Measurements from ENCODE around the gene ARFGAP1.

The ARFGAP1 gene

GRCh38 chr20:63319164-63320040 lies 46.8 kb downstream of the ARFGAP1 start:
- TF ChIP-seq CTCF (IDR thresholded peaks at IDR 0.05; ENCODE audit: borderline replicate concordance, insufficient read depth, low read depth, low read length), result no peak
- H3K4me3 ChIP-seq (ENCODE audit: low read depth, low read length), result no peak overlapping the region

GRCh38 chr20:63320041-63320511 lies 47.5 kb downstream of the ARFGAP1 start:
- H3K4me3 ChIP-seq (ENCODE audit: low read depth, low read length), result no peak overlapping the region
- no peak for TF ChIP-seq CTCF (IDR thresholded peaks at IDR 0.05; ENCODE audit: borderline replicate concordance, insufficient read depth, low read depth, low read length)

GRCh38 chr20:63320616-63321147 lies 48.1 kb downstream of the ARFGAP1 start:
- no peak overlapping the region for H3K4me3 ChIP-seq (ENCODE audit: low read depth, low read length)
- no peak for TF ChIP-seq CTCF (IDR thresholded peaks at IDR 0.05; ENCODE audit: borderline replicate concordance, insufficient read depth, low read depth, low read length)

DNA sequence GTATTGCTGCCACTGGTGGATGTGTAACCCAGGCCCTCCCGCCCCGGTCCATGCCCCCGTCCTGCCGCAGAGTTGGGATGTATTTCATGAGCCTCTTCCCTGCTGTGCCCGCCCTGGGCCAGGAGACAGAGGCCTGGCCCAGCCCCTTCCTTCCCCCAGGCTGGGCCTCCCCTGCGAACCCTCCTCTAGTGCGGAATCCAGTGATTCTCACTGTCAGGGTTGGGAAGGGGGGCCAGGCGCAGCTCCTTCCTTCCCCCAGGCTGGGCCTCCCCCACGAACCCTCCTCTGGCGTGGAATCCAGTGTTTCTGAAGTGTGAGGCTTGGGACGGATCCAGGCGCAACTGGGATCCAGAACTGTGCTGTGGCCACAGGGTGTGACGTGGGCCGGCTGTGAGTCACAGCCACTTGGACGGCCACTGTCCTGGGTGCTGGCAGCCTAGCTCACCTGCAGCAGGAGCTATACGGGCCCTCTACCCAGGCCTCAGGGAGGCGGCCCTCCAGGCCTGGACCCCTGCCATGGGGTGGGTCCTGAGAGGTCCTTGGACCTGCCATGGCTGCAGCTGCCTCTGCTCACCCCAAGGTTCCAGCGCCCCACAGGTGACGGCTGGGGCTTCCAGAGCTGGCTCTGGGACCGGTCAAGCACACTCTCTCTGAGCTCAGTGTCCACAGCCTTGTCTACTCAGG lies 48.7 kb downstream of the ARFGAP1 start:
- TF ChIP-seq CTCF (IDR thresholded peaks at IDR 0.05; ENCODE audit: borderline replicate concordance, insufficient read depth, low read depth, low read length), result no peak

GRCh38 chr20:63322146-63322932 lies 49.7 kb downstream of the ARFGAP1 start:
- H3K4me3 ChIP-seq (ENCODE audit: low read depth, low read length), result no peak overlapping the region
- TF ChIP-seq CTCF (IDR thresholded peaks at IDR 0.05; ENCODE audit: borderline replicate concordance, insufficient read depth, low read depth, low read length), result no peak

More for the DNA sequence above, 48.7 kb downstream of the ARFGAP1 start:
- no peak overlapping the region for H3K4me3 ChIP-seq (ENCODE audit: low read depth, low read length)

- TF ChIP-seq CTCF (IDR thresholded peaks at IDR 0.05; ENCODE audit: borderline replicate concordance, insufficient read depth, low read depth, low read length), result no peak
- no peak overlapping the region for H3K4me3 ChIP-seq (ENCODE audit: low read depth, low read length)
Observed at GRCh38 chr20:63322933-63323273, 50.3 kb downstream of the ARFGAP1 start.
